Rectal smooth muscle tissue (tissue), 1 donor: ENCODE results near the gene ATP1B3.
A peak's percentile ranks its signal among the peaks of the same experiment; 100 is the strongest.
"Not testable (repeated sequence)": the region's sequence is repeated elsewhere in the genome, so short reads cannot be mapped to it uniquely, and the experiment has no call there.

Experiments used
- H3K27ac ChIP-seq: one replicate; pipeline ENCODE4 v1.7.0; 2013; ENCODE audit warnings: low read depth, low read length, inconsistent platforms
- H3K27me3 ChIP-seq: one replicate; pipeline ENCODE4 v1.7.0; 2013; ENCODE audit warnings: low read length; ENCODE audit not compliant: control insufficient read depth, insufficient read depth
- H3K36me3 ChIP-seq: one replicate; pipeline ENCODE4 v1.7.0; 2013; ENCODE audit warnings: low read length; ENCODE audit not compliant: control insufficient read depth, insufficient read depth
- H3K4me1 ChIP-seq: one replicate; pipeline ENCODE4 v1.7.0; 2013; ENCODE audit warnings: low read length; ENCODE audit not compliant: control insufficient read depth, insufficient read depth
- H3K4me3 ChIP-seq: one replicate; pipeline ENCODE4 v1.7.0; 2013; ENCODE audit warnings: low read length
- H3K9ac ChIP-seq: one replicate; pipeline ENCODE4 v1.7.0; 2013; ENCODE audit warnings: low read length

The ATP1B3 gene

DNA sequence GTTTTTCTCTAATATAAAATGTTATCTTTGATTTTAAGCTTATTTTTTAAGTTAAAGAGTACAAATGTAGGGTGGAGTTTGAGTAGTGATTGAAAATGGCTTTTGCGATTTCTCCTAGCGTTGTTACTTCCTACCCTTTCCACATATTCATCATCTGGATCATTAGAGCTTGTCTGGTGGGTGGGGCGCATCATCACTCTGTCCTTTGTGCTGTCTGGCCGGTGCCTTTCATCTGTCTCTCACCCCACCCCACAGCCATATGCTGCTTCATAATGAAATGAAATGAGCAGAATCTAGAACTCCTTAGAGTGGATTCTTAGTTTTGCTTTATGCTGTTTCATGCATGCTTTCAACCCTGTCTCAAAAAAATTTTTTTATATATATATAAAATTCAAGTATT lies 44.3 kb downstream of the ATP1B3 start:
- H3K4me3 ChIP-seq, result no peak overlapping the region
- peaks cover 3% of the 10 kb centered on the region for H3K36me3 ChIP-seq
- no peaks in the 10 kb centered on the region for H3K27me3 ChIP-seq
- no peak overlapping the region for H3K27ac ChIP-seq
- H3K4me1 ChIP-seq, result no peaks in the 10 kb centered on the region
- no peak overlapping the region for H3K9ac ChIP-seq

DNA sequence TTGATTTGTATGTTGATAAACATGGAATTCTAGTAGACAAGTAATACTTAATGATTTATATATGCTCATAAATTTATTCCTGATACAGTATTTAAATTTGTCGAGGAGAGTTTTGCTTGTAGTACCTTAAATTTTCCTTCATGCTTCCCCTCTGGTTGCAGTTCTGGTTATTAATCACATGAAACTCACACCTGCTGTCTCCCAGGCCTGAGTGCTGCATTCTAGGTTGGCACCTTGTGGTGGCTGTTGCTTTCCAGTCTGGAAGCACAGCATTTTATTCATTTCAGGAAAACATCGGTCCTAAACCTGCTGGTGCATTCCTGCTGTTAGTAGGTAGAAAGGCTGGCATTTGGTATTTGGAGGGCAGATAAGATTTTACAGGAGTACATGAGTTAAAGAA lies 44.9 kb downstream of the ATP1B3 start:
- Histone ChIP-seq H3K4me3 (no peak overlapping the region), H3K36me3 (peaks cover 3% of the 10 kb centered on the region), H3K27me3 (no peaks in the 10 kb centered on the region), H3K9ac (no peak overlapping the region), H3K27ac (no peak overlapping the region), H3K4me1 (no peaks in the 10 kb centered on the region)

DNA sequence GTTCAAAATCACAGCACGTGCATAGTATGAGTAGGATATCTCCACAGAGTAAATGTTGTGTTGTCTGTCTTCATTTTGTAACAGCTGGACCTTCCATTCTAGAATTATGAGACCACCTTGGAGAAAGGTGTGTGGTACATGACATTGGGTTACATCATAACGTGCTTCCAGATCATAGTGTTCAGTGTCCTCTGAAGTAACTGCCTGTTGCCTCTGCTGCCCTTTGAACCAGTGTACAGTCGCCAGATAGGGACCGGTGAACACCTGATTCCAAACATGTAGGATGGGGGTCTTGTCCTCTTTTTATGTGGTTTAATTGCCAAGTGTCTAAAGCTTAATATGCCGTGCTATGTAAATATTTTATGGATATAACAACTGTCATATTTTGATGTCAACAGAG lies 49.2 kb downstream of the ATP1B3 start:
- H3K27ac ChIP-seq, H3K27me3 ChIP-seq, H3K4me3 ChIP-seq, H3K9ac ChIP-seq, H3K4me1 ChIP-seq, H3K36me3 ChIP-seq: not testable (repeated sequence)

GRCh38 chr3:141926929-141927328 lies 50.5 kb downstream of the ATP1B3 start:
- H3K27ac ChIP-seq, result no peak overlapping the region

DNA sequence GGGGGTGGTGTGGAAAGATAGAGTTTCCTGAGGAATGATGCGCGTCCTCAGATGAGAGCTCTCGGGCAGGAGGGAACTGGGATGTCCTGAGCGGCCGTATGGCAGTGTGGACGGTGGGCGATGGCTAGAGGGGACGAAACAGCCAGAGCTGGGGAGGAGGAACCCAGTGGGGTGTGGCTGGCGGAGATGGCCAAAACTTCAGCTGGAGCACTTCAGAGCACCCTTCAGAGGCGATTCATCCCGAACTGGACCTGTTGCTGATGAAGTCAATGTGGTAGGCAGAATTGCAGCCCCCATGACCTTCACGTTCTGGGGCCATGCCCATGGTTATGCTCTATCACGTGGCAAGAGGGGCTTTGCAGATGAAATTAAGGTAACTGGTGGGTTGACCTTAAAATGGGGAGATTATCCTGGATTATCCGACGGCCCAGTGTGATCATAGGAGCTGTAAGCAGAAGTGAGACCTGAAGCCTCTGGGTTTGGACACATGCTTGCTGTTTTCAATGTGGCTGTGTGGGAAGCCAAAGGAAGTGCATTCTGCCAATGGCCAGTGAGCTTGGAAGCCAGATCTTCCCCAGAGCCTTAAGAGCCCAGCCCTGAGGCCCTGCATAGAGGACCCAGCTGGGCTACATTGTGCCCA lies 52.3 kb downstream of the ATP1B3 start:
- no peak overlapping the region for H3K4me3 ChIP-seq
- H3K36me3 ChIP-seq, result peaks cover 4% of the 10 kb centered on the region
- H3K27me3 ChIP-seq, result no peaks in the 10 kb centered on the region
- no peak overlapping the region for H3K27ac ChIP-seq
- no peaks in the 10 kb centered on the region for H3K4me1 ChIP-seq
- no peak overlapping the region for H3K9ac ChIP-seq

More at GRCh38 chr3:141926929-141927328, 50.5 kb downstream of the ATP1B3 start:
- peaks cover 4% of the 10 kb centered on the region for H3K36me3 ChIP-seq
- H3K9ac ChIP-seq, result no peak overlapping the region
- H3K27me3 ChIP-seq, result no peaks in the 10 kb centered on the region
- no peaks in the 10 kb centered on the region for H3K4me1 ChIP-seq
- H3K4me3 ChIP-seq, result no peak overlapping the region

- peaks cover 4% of the 10 kb centered on the region for H3K36me3 ChIP-seq
- H3K27me3 ChIP-seq, result no peaks in the 10 kb centered on the region
- H3K4me1 ChIP-seq, result no peaks in the 10 kb centered on the region
- no peak overlapping the region for H3K9ac ChIP-seq
- no peak overlapping the region for H3K27ac ChIP-seq
- H3K4me3 ChIP-seq, result no peak overlapping the region
Observed at GRCh38 chr3:141929341-141929995, 53.0 kb downstream of the ATP1B3 start.

DNA sequence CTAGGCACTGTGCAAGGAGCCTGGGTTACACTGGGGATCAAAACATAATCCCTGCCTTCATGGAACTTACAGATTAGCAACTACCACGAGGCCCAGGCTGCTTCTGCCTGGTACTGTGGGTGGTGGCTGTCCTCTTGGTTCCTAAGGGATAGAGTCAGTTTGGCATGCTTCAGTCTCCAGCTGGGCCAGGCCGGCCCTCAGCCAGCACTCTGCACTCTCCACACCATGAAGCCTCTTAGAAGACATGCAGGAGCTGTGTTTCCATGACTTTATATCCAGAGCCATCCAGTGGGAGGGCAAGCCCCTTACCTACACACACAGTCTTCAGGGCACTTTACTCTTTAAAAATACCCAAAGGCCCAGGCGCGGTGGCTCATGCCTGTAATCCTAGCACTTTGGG lies 54.4 kb downstream of the ATP1B3 start:
- H3K4me1 ChIP-seq, result no peaks in the 10 kb centered on the region
- H3K27ac ChIP-seq, result no peak overlapping the region
- no peaks in the 10 kb centered on the region for H3K27me3 ChIP-seq
- no peak overlapping the region for H3K4me3 ChIP-seq
- H3K9ac ChIP-seq, result no peak overlapping the region
- H3K36me3 ChIP-seq, result peaks cover 4% of the 10 kb centered on the region

DNA sequence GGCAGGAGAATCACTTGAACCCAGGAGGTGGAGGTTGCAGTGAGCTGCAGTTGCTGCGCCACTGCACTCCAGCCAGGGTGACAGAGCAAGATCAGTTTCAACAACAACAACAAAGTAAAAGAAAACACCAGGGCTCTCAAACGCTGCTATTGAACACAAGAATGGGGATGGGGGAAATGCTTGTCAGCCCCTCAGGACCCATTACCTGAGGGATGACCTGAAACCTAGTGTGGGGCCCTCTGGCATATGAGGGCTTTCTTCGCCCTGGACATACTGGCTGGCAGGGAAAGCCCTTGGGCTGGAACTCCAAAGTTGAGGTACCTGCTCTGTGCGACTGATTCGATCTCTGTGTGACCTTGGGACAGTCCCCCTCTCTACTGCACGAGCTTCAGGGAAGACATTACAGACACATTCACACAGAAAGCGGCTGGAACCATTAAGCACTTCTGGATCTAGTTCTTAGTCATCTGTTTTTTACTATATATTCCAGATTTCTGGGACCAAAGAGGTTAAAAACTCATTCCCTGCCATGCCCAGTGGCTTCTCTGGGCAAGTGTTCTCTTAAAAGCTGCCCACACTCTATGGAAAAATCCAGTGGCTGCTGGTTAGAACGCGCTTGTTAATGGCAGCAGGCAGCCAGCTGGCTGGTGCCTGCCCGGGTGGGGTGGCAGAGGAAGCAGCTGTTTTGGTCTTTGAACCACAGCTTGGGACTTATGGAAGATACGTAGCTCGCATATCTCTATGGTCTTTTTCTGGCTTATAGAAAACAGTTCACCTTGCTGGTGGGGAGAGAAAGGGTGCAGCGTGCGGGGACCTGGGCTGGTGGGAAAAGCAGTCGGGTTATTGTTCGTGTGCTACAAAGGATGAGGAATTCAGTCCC lies 57.2 kb downstream of the ATP1B3 start:
- no peaks in the 10 kb centered on the region for H3K27me3 ChIP-seq
- no peak overlapping the region for H3K4me3 ChIP-seq
- no peaks in the 10 kb centered on the region for H3K36me3 ChIP-seq
- no peak overlapping the region for H3K27ac ChIP-seq
- H3K9ac ChIP-seq, result no peak overlapping the region
- no peaks in the 10 kb centered on the region for H3K4me1 ChIP-seq

- Histone ChIP-seq H3K4me3 (no peak overlapping the region), H3K36me3 (no peaks in the 10 kb centered on the region), H3K27me3 (no peaks in the 10 kb centered on the region), H3K27ac (no peak overlapping the region), H3K4me1 (no peaks in the 10 kb centered on the region), H3K9ac (no peak overlapping the region)
Observed at GRCh38 chr3:141934354-141934753, 57.9 kb downstream of the ATP1B3 start.

- no peaks in the 10 kb centered on the region for H3K36me3 ChIP-seq
- H3K4me1 ChIP-seq, result no peaks in the 10 kb centered on the region
- H3K27me3 ChIP-seq, result no peaks in the 10 kb centered on the region
- no peak overlapping the region for H3K4me3 ChIP-seq
- H3K9ac ChIP-seq, result no peak overlapping the region
- H3K27ac ChIP-seq, result no peak overlapping the region
Observed at GRCh38 chr3:141938011-141938500, 61.6 kb downstream of the ATP1B3 start.

GRCh38 chr3:141939759-141940158 lies 63.3 kb downstream of the ATP1B3 start:
- Histone ChIP-seq H3K27ac (no peak overlapping the region), H3K9ac (no peak overlapping the region), H3K36me3 (no peaks in the 10 kb centered on the region), H3K27me3 (no peaks in the 10 kb centered on the region), H3K4me3 (no peak overlapping the region), H3K4me1 (no peaks in the 10 kb centered on the region)

- H3K4me3 ChIP-seq, result no peak overlapping the region
- H3K36me3 ChIP-seq, result no peaks in the 10 kb centered on the region
- H3K27ac ChIP-seq, result peak overlapping the region; percentile 51
- no peak overlapping the region for H3K9ac ChIP-seq
- H3K27me3 ChIP-seq, result no peaks in the 10 kb centered on the region
- H3K4me1 ChIP-seq, result no peaks in the 10 kb centered on the region
Observed at GRCh38 chr3:141940194-141940776, 63.8 kb downstream of the ATP1B3 start.
